HG02943 (cell line): ENCODE measurements around the gene NRXN3.

Experiments
- ATAC-seq: cut with Tn5 transposase; IDR thresholded peaks from one replicate; pipeline ENCODE4 v1.9.1; 2021; ENCODE audit warnings: mild to moderate bottlenecking, low read depth, moderate library complexity; ENCODE audit not compliant: unreplicated experiment

NRXN3 gene

DNA sequence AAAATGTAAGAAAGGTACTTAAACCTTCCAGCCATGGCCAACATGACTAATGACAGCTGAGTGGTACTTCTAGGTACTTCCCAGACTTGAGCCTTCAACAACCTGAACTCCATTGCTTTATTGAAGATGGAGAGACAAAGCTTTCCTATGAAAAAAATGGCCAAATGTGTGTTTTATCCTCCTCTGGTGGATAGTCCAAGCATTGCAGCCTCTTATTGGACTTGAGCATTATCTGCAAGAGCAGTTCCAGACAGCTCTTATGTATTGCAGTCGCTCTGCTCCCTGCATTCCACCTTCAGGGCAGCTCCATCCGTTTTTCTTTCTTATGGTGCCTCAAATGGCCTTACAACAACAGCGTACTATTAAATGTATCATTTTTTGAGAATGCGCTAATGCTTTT is 588.2 kb downstream of the NRXN3 start:
- peak; percentile 61 for ATAC-seq

DNA sequence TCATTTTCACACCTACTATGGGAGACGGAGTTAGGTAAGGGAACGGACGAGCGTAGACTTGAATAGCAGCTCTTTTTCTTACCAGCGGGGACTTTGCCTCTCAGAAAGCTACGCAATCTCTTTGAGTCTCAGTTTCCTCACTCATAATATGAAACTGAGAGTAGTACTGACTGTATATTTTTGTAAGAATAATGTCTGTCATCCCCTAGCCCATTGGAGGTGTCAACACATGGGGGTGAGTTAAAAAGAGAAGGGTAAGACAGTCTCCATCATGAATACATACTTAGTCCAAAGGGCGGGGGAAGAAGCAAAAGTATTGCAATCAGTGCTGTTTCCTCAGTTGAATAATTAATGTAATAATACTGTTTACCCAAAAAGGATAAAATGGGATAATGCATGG is 592.2 kb downstream of the NRXN3 start:
- no peak for ATAC-seq

- no peak for ATAC-seq
Observed at GRCh38 chr14:78763746-78764145, 593.6 kb downstream of the NRXN3 start.

GRCh38 chr14:78764240-78764639 is 594.1 kb downstream of the NRXN3 start:
- no peak for ATAC-seq

DNA sequence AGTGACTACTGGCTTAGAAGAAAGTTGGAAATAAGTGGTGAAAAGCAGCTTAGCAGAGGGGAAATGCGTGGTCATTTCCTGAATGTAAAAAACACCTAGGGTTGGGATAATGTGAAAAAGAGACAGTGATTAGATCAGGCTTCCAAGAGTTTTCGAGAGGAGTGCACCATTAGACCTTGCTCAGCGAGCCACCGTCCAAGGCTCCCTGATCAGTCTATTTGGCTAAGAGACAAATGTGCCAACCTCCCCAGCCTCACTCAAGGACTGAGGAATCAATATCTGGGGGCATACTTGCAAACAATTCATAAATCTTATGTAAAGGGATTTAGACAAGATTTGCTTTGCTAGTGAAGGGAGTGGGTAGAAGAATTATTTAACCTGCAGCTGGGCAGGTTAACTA is 594.5 kb downstream of the NRXN3 start:
- no peak for ATAC-seq

GRCh38 chr14:78767436-78767835 is 597.3 kb downstream of the NRXN3 start:
- ATAC-seq: no peak

GRCh38 chr14:78782551-78782950 is 612.4 kb downstream of the NRXN3 start:
- no peak for ATAC-seq

- no peak for ATAC-seq
Observed at GRCh38 chr14:78785265-78785664, 615.1 kb downstream of the NRXN3 start.

DNA sequence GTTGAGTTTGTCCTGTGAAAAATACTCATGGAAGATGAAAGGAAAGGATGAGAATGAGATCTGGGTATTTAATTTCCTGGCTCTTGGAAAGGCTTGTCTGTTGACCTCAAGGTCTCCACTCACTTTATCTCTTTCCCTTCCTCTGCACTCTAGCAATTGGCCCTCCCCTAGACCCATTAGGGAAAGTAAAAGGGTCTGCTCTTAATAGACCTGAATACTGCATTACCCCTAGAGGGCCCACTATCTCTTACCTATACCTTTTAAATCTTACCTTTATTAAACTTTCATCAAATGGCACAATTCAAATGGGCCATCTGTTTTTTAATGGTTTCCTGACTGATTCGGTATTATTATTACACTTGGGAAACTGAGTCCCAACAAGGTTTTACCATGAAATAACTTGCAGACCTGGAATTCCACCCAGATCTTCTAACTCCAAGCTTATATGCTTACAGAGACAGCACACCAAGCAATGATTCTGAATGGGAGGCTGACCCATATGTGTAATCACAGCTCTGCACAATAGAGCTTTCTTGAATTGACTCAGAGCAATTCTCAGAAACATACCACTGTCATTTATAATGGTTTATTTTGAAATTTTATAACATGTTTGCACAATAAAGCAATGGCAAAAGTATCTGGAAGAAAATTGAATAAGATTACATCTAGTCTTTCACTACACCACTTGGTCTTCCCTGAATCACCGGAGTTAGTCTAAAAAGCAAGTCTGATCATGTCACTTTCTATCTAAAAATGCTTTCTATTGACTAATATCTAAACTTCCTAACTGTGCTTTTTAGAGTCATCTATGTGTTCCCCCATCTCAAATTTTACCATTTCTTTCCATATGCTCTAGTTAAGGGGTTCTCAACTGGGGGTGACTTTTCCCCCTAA is 618.5 kb downstream of the NRXN3 start:
- ATAC-seq: no peak

DNA sequence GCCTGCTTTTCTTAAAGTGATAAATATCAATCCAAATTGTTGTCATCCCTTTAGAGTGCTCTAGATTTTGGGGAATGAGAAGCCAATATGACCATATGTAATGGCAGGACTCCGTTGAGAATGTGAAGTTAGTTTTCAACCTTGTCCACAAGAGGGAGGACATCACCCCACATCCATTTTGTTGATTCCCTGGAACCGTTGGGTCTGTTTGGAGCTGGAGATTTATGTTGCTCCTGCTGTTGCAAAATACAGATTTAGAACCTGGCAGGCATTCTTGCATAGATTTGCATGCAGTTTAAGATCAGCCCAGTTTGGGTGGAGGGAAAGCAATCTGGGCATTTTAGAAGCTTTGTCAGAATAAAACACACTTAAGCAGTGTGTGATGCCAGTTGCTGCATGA is 620.1 kb downstream of the NRXN3 start:
- ATAC-seq: no peak

DNA sequence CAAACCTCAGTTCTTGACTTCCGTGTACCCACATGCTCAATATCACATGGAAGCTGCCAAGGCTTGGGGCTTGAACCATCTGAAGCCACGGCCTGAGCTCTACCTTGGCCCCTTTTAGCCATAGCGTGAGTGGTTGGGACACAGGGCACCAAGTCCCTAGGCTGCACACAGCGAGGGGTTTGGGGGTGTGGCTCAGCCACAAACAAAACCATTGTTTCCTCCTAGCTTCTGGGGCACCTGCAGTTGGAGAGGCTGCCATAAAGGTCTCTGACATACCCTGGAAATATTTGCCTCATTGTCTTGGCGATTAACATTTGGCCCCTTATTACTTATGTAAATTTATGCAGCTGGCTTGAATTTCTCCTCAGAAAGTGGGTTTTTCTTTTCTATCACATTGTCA is 628.6 kb downstream of the NRXN3 start:
- no peak for ATAC-seq

DNA sequence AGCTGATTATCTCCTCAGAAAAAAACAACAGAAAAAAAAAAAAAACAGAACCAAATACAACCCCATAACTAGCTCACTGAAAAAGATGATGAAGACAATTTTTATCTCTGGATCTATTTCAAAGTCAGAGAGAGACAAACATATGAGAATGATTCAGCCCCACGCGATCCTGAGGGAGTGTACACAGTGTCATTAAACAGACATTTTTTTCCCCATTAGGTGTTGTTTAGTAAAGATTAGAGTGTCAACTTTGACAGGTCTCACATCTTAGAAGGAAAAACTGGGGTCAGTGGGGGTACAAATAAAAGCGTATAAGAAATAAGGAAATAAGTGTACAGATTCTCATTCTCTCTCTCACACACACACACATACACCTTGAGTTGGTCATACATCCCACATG is 635.4 kb downstream of the NRXN3 start:
- no peak for ATAC-seq

DNA sequence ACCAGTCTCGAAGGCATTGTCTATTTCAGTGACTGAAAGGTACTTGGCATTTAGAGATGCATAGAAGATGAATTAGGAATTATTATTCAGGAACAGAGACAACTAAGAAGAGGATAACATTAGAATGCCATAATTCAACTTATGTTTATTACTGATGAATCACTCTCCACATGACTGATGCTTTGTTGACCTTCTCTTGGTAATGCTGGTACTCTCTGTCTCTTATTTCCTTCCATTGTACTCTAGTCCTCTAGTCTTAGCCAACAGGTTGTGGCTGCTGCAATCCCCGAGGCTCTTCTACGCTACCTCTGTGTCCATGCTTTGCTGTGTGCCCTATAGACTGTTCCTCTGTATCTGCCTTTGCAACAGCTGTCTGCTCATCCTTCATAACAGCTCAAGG is 652.9 kb downstream of the NRXN3 start:
- no peak for ATAC-seq

GRCh38 chr14:78823516-78823915 is 653.3 kb downstream of the NRXN3 start:
- ATAC-seq: no peak

DNA sequence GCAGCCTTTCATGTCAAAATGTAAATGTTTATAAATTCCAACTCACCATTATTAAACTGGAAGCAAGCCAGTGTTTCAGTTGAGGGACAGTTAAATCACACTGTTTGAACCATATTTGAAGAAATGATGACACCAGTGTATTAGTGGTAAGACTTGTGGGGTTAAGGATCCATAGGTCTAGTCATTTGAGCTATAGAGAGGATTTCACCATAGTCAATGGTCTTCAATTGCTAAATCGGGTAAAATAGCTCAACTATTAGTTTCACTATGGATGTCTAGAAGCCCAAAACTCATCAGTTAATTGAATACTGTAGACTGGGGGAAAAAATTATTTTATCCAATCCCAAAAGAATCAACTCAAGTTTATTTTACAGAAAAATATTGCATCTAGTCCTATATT is 659.1 kb downstream of the NRXN3 start:
- ATAC-seq: peak; percentile 55

GRCh38 chr14:78834766-78835451 is 664.7 kb downstream of the NRXN3 start:
- ATAC-seq: no peak

DNA sequence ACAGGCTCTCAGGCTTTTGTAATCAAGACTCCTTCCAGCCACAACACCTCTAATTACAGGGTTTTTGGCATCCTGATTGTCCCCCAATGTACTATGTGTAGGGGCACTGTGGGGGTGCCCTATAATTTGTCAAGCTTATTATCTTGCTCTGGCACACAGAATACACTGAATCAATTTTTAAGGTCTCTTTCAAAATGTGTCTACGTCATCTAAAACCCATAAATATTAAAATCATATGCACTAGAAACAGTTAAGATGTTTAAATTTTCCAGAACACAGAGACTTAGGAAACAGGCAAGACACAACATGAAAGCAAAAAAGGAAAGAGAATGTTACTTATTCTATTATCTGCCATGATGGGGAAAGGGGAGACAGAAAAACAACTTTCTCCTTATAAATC is 665.7 kb downstream of the NRXN3 start:
- ATAC-seq: no peak

GRCh38 chr14:78836777-78837176 is 666.6 kb downstream of the NRXN3 start:
- ATAC-seq: no peak

DNA sequence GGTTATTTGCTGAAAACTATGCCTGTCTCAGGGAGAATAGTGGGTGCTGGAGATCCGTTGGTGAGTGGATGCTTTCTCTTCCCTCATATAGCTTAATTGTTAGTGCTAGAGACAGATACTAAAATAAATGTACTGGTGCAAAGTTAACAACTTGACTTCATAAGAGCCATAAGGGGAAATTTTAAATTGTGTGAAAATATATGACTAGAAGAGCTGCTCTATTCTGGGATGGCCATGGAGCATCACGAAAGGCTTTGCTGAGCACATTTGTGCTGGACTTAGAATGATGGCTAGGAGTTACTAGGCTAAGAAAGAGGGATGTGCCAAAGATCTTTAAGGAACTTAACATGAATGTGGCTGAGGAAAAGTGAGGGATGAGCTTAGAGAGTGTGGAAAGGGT is 668.8 kb downstream of the NRXN3 start:
- ATAC-seq: no peak

DNA sequence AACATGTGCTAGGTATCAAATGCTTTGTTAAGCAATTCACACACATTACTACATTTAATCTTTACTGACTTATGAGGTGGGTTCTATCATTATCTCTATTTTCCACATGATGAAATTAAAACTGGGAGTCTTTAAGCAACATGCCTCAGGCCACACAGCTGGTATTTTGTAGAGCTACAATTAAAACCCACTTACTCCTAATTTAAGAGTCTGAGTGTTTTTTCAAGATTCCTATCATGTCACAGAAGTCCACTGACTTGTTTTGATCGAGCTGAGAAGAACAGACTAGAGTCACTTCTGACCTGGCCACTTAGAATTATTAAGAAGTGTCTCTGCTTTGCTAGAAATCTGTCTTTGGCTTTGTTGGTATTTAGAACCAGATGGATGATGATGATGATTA is 670.7 kb downstream of the NRXN3 start:
- ATAC-seq: no peak

DNA sequence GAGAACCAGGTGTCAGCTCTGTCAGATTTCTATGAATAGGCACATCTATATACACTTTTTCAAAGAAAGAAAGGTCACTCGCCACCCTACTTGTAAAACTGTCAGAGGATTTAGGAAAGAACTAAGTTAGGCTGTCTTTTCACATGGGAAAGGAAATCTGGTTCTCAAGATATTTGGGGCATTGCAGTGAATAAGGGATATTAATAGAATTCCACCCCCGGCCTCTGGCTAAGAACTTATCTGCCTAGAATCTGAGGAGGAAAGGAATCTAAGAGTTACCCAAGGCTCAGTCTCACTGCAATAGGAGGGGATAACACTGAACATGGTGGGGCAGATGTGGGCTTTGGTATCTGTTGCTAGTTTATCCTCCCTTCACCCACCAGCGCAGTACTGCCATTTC is 677.6 kb downstream of the NRXN3 start:
- no peak for ATAC-seq

DNA sequence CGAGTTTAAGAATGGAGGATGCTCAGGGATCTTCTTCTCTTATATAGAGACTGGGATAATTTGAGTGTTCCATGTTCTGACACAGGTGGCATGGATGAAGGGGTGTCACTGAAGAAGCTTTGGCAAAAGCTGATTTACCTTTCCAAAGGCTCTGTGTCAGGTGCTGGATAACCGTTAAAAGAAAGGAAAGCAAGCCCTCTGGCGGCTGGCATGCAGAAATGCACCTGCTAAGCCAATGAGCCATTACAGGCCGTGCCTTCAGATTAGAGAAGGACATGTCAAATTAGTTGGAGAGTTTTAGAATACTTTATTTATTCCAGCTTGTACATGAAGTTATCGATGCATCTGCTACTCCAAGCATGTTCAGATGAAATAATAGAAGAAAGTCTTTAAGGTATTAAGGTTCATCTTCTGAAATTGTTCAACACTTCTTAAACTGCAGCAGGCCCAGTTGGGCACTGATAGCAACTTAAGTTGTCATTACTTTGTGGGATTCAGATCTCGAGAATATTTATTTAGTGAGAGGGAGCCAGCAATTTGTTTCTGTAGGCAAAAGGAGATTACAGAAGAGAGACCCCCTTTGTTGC is 678.2 kb downstream of the NRXN3 start:
- peak; percentile 87 for ATAC-seq
